Trophoblast cell (in vitro differentiated cells and primary cell): ENCODE measurements around the gene NCR2.

Experiments used
- DNase-seq, 2 donors: peaks; one replicate each; pipeline ENCODE4 v3.0.0-alpha.2; 2016
- H2AFZ ChIP-seq: 2 replicates; pipeline ENCODE4 v1.6.1; 2013; ENCODE audit warnings: low read length, moderate library complexity, mild to moderate bottlenecking; ENCODE audit not compliant: insufficient read depth, poor library complexity
- H2AK5ac ChIP-seq: 2 replicates; pipeline ENCODE4 v1.6.1; 2013; ENCODE audit warnings: mild to moderate bottlenecking, low read length
- H2BK120ac ChIP-seq: 2 replicates; pipeline ENCODE4 v1.6.1; 2013; ENCODE audit warnings: low read length, mild to moderate bottlenecking, moderate library complexity; ENCODE audit not compliant: insufficient read depth, poor library complexity
- H2BK12ac ChIP-seq: 2 replicates; pipeline ENCODE4 v1.6.1; 2013; ENCODE audit warnings: mild to moderate bottlenecking, low read length, moderate library complexity
- H2BK5ac ChIP-seq: 2 replicates; pipeline ENCODE4 v1.6.1; 2013; ENCODE audit warnings: low read length, low read depth, moderate library complexity, mild to moderate bottlenecking; ENCODE audit not compliant: poor library complexity
- H3K14ac ChIP-seq: 2 replicates; pipeline ENCODE4 v1.6.1; 2013; ENCODE audit warnings: mild to moderate bottlenecking, low read length
- H3K18ac ChIP-seq: 2 replicates; pipeline ENCODE4 v1.6.1; 2013; ENCODE audit warnings: mild to moderate bottlenecking, low read length
- H3K23ac ChIP-seq: 2 replicates; pipeline ENCODE4 v1.6.1; 2013; ENCODE audit warnings: low read length
- H3K27ac ChIP-seq: 2 replicates; pipeline ENCODE4 v1.5.1; 2013; ENCODE audit warnings: low read depth, mild to moderate bottlenecking, inconsistent platforms, low read length, moderate library complexity
- H3K27me3 ChIP-seq: 2 replicates; pipeline ENCODE4 v1.6.1; 2013; ENCODE audit warnings: inconsistent platforms, mild to moderate bottlenecking, low read length, moderate library complexity; ENCODE audit not compliant: insufficient read depth
- H3K36me3 ChIP-seq, 2 experiments: 1 replicate in 1 of 2; 2 replicates in 1 of 2; pipeline ENCODE4 v1.6.1; 2013; ENCODE audit warnings: low read length in 2 of 2, mild to moderate bottlenecking in 2 of 2, moderate library complexity in 1 of 2; ENCODE audit not compliant: insufficient read depth in 2 of 2, control insufficient read depth in 1 of 2
- H3K4ac ChIP-seq: 2 replicates; pipeline ENCODE4 v1.6.1; 2013; ENCODE audit warnings: low read depth, mild to moderate bottlenecking, low read length, moderate library complexity
- H3K4me1 ChIP-seq, 2 experiments: 1 replicate in 1 of 2; 2 replicates in 1 of 2; pipeline ENCODE4 v1.6.1; 2013; ENCODE audit warnings: low read length in 2 of 2, mild to moderate bottlenecking in 2 of 2, moderate library complexity in 1 of 2; ENCODE audit not compliant: insufficient read depth in 2 of 2, control insufficient read depth in 1 of 2
- H3K4me2 ChIP-seq: 2 replicates; pipeline ENCODE4 v1.6.1; 2013; ENCODE audit warnings: inconsistent platforms, mild to moderate bottlenecking, low read length, moderate library complexity
- H3K4me3 ChIP-seq: 2 replicates; pipeline ENCODE4 v1.5.1; 2013; ENCODE audit warnings: mild to moderate bottlenecking, low read depth, low read length, inconsistent platforms
- H3K79me1 ChIP-seq: one replicate; pipeline ENCODE4 v1.6.1; 2013; ENCODE audit warnings: low read length
- H3K79me2 ChIP-seq: 2 replicates; pipeline ENCODE4 v1.6.1; 2013; ENCODE audit warnings: low read length, mild to moderate bottlenecking; ENCODE audit not compliant: control insufficient read depth, insufficient read depth, poor library complexity
- H3K9ac ChIP-seq: 2 replicates; pipeline ENCODE4 v1.6.1; 2013; ENCODE audit warnings: mild to moderate bottlenecking, low read length
- H3K9me3 ChIP-seq: 2 replicates; pipeline ENCODE4 v1.6.1; 2013; ENCODE audit warnings: low read depth, mild to moderate bottlenecking, control low read depth, inconsistent platforms, low read length; ENCODE audit not compliant: insufficient read depth
- H4K12ac ChIP-seq: 2 replicates; pipeline ENCODE4 v1.6.1; 2013; ENCODE audit warnings: low read depth, mild to moderate bottlenecking, low read length, moderate library complexity
- H4K8ac ChIP-seq: 2 replicates; pipeline ENCODE4 v1.6.1; 2013; ENCODE audit warnings: low read depth, mild to moderate bottlenecking, low read length, moderate library complexity
- H4K91ac ChIP-seq: one replicate; pipeline ENCODE4 v1.6.1; 2013; ENCODE audit warnings: low read depth, mild to moderate bottlenecking, low read length, moderate library complexity
- WGBS: extraction: QIAGEN DNeasy Blood & Tissue Kit; methylation state at CpG from one replicate; pipeline ENCODE4 v1.1.7; 2013; ENCODE audit warnings: missing lambda C conversion rate; ENCODE audit not compliant: insufficient read length, insufficient coverage; ENCODE audit errors: extremely low coverage; 5-methylcytosine and 5-hydroxymethylcytosine counted together

The NCR2 gene

GRCh38 chr6:41371992-41372831 is 36.8 kb downstream of the NCR2 start:
- no peak overlapping the region for H3K4ac ChIP-seq
- H3K4me1 ChIP-seq: peaks cover 22 to 37% of the 10 kb centered on the region in 2 experiments
- no peak overlapping the region for H2BK5ac ChIP-seq
- peaks cover 6% of the 10 kb centered on the region for H3K9me3 ChIP-seq
- H3K14ac ChIP-seq: no peak overlapping the region
- peaks cover 2% of the 10 kb centered on the region for H3K79me1 ChIP-seq
- H3K4me3 ChIP-seq: no peak overlapping the region
- H2AK5ac ChIP-seq: no peak overlapping the region
- no CpG with 5 or more reads among the region's 42 CpGs for WGBS
- H4K91ac ChIP-seq: no peak overlapping the region
- H3K9ac ChIP-seq: no peak overlapping the region
- no peak overlapping the region for H2BK12ac ChIP-seq
- no peaks in the 10 kb centered on the region for H3K36me3 ChIP-seq
- no peak for DNase-seq
- H3K79me2 ChIP-seq: no peaks in the 10 kb centered on the region
- H2AFZ ChIP-seq: peak overlapping the region; percentile 80
- no peak overlapping the region for H4K8ac ChIP-seq
- H3K27ac ChIP-seq: no peak overlapping the region
- H3K18ac ChIP-seq: no peak overlapping the region
- no peak overlapping the region for H4K12ac ChIP-seq
- no peak overlapping the region for H2BK120ac ChIP-seq
- H3K4me2 ChIP-seq: peak overlapping the region; percentile 55
- peaks cover 50% of the 10 kb centered on the region for H3K27me3 ChIP-seq
- H3K23ac ChIP-seq: no peak overlapping the region

GRCh38 chr6:41372832-41373626 is 37.6 kb downstream of the NCR2 start:
- no peak overlapping the region for H4K91ac ChIP-seq
- no peak overlapping the region for H3K4ac ChIP-seq
- no peak overlapping the region for H2BK5ac ChIP-seq
- no peak overlapping the region for H3K14ac ChIP-seq
- H3K18ac ChIP-seq: no peak overlapping the region
- H4K12ac ChIP-seq: no peak overlapping the region
- H2BK120ac ChIP-seq: no peak overlapping the region
- H2BK12ac ChIP-seq: no peak overlapping the region
- no peak overlapping the region for H3K4me3 ChIP-seq
- H2AFZ ChIP-seq: no peak overlapping the region
- no peak overlapping the region for H3K23ac ChIP-seq
- H3K79me1 ChIP-seq: peaks cover 2% of the 10 kb centered on the region
- peaks cover 22 to 37% of the 10 kb centered on the region in 2 experiments for H3K4me1 ChIP-seq
- no peak overlapping the region for H3K9ac ChIP-seq
- peak overlapping the region; percentile 55 for H3K4me2 ChIP-seq
- H3K27me3 ChIP-seq: peaks cover 53% of the 10 kb centered on the region
- no peak for DNase-seq
- no peak overlapping the region for H4K8ac ChIP-seq
- H3K36me3 ChIP-seq: no peaks in the 10 kb centered on the region
- WGBS: no CpG with 5 or more reads among the region's 81 CpGs
- H3K79me2 ChIP-seq: no peaks in the 10 kb centered on the region
- H3K27ac ChIP-seq: no peak overlapping the region
- H2AK5ac ChIP-seq: no peak overlapping the region
- peaks cover 6% of the 10 kb centered on the region for H3K9me3 ChIP-seq

GRCh38 chr6:41373627-41373918 is 38.2 kb downstream of the NCR2 start:
- Histone ChIP-seq H3K4me3 (peak overlapping the region; percentile 51), H4K8ac (no peak overlapping the region), H4K91ac (no peak overlapping the region), H2BK5ac (no peak overlapping the region), H3K23ac (no peak overlapping the region), H3K4me1 (peaks cover 22 to 37% of the 10 kb centered on the region in 2 experiments), H3K4ac (no peak overlapping the region), H3K36me3 (no peaks in the 10 kb centered on the region), H3K27me3 (peaks cover 59% of the 10 kb centered on the region), H3K4me2 (peak overlapping the region; percentile 55), H3K9ac (no peak overlapping the region), H2AK5ac (no peak overlapping the region), H3K79me2 (no peaks in the 10 kb centered on the region), H3K9me3 (peaks cover 6% of the 10 kb centered on the region), H3K18ac (no peak overlapping the region), H3K27ac (no peak overlapping the region), H2BK12ac (no peak overlapping the region), H4K12ac (no peak overlapping the region), H2AFZ (no peak overlapping the region), H2BK120ac (no peak overlapping the region), H3K79me1 (peaks cover 2% of the 10 kb centered on the region), H3K14ac (no peak overlapping the region)
- WGBS: no CpG with 5 or more reads among the region's 22 CpGs
- DNase-seq: no peak

- Histone ChIP-seq H2BK120ac (no peak overlapping the region), H3K9me3 (peaks cover 6% of the 10 kb centered on the region), H3K4me3 (peak overlapping the region; percentile 13), H3K23ac (no peak overlapping the region), H4K8ac (no peak overlapping the region), H2BK5ac (no peak overlapping the region), H4K12ac (no peak overlapping the region), H3K27me3 (peaks cover 61% of the 10 kb centered on the region), H3K27ac (no peak overlapping the region), H3K18ac (no peak overlapping the region), H2AK5ac (no peak overlapping the region), H3K9ac (no peak overlapping the region), H3K36me3 (no peaks in the 10 kb centered on the region), H3K4ac (no peak overlapping the region), H4K91ac (no peak overlapping the region), H2AFZ (no peak overlapping the region), H3K14ac (no peak overlapping the region), H3K4me2 (peak overlapping the region; percentile 55), H3K4me1 (peaks cover 21 to 36% of the 10 kb centered on the region in 2 experiments), H3K79me2 (no peaks in the 10 kb centered on the region), H2BK12ac (no peak overlapping the region), H3K79me1 (peaks cover 2% of the 10 kb centered on the region)
- WGBS: no CpG with 5 or more reads among the region's 65 CpGs
- DNase-seq: no peak
These were observed 38.7 kb downstream of the NCR2 start for GRCh38 chr6:41373919-41374617.
